Stimulated activated CD4-positive, alpha-beta T cell treated with anti-CD3 and anti-CD28 coated beads, Interleukin-12 subunit alpha, Interleukin-12 subunit beta, amount 100 ng/mL, for 4 hours (primary cell): ENCODE measurements around the gene SPATA18.
"Not testable (repeated sequence)": the region's sequence is repeated elsewhere in the genome, so short reads cannot be mapped to it uniquely, and the experiment has no call there.

Experiments
- DNase-seq: peaks from one replicate; pipeline ENCODE4 v3.0.0-alpha.2; 2020

The SPATA18 gene

DNA sequence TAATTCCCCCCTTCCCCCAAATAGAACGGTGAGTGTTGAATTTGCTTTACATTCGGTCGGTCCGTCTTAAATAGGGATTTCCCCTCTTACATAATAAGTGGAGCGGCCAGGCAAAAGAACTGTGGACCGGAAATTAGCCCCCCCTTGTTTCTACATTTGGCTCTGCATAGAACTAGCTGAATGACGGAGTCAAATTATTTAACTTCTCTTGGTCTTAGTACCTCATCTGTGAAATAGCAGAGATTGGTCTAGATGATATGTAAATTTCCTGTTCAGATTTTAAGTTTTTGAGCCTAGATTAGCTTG, 1.3 kb downstream of the SPATA18 start:
- no peak for DNase-seq

DNA sequence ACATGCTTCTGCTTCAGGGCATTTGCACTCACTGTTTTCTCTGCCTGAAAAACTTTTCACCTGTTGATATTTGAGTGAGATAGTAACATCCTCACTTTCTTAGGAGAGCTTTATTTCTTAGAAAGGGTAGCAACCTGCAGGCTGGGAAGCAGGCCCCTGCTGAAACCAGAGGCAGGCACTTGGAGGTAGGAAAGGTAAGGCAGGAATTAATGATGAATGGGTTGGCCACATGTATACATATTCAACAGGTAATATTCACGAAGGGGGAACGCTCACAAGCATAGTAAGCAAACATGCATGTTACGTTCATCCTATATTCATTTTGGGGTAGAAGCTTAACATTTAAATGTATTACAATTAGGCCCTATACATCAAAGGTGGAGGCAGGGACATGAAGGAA, 3.1 kb downstream of the SPATA18 start:
- DNase-seq: no peak

DNA sequence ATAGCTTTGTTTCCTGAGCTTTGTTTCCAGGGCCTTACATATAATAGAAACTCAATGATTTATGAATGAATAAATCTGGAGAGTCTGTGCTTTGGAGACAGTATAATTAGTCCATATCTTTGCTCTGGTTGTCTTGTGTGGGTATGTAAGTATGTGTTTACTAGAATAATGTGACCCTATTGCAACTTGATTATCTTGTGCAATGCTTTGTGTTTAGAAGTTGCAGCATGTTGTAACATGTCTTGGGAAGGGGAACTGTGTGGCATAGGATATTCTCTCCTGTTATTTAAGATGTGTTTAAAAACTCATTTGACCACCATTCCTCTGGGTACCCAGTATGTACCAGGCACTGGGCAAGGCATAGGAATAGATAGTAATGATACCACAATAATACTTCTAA, 6.1 kb downstream of the SPATA18 start:
- no peak for DNase-seq

DNA sequence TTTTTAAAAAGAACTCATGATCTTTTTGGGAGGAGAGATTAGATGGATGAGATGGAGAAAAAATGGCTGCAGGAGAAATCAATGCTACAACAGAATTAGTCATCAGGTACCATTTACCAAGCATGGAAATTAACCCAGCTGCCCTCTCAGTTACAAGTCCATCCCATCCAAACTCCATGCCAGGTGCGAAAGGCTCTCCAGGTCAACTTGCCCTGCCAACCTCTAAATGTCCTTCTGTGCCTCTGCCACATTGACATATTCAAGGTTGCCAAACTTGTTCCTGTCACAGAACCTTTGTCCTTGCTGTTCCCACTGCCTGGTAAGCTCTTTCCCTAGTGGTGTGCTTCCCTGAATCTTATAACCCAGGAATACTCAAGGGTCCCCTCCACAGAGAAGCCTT, 7.2 kb downstream of the SPATA18 start:
- no peak for DNase-seq

DNA sequence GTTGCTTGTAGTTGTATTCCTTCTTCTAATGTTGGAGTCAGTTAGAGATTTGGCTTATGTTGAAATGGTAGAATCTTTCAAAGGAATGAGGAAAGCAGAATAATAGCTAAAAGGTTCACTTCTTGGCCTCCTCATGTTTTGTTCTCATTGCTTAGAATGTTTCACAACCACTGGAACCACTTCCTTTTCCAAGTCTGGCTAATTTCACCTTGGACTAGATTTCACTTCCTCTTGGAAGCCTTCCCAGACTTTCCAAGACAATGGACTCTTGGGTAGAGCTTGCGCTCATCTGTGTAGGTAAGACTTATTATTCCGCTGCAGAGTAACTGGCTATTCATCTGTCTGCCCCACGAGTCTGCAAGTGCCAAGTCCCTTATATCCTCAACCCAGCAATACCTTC, 8.3 kb downstream of the SPATA18 start:
- no peak for DNase-seq

DNA sequence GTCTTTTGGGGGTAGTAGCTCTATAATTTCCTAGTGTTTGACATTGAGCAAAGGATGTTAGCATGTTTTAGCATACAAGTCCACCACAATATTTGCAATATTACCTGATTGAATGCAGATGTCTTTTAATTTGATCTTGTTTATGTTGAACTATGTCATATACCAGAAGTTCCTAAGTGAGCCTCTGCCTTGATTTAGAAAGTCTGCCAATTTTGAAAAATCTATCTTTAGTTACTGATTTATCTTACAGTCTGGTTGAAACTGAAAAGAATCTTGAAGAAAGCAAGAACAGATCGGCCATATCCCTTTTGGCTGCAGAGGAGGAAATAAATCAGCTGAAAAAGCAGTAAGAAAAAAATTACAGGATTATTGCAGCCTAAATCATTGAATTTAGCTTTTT, 18.5 kb downstream of the SPATA18 start:
- no peak for DNase-seq

DNA sequence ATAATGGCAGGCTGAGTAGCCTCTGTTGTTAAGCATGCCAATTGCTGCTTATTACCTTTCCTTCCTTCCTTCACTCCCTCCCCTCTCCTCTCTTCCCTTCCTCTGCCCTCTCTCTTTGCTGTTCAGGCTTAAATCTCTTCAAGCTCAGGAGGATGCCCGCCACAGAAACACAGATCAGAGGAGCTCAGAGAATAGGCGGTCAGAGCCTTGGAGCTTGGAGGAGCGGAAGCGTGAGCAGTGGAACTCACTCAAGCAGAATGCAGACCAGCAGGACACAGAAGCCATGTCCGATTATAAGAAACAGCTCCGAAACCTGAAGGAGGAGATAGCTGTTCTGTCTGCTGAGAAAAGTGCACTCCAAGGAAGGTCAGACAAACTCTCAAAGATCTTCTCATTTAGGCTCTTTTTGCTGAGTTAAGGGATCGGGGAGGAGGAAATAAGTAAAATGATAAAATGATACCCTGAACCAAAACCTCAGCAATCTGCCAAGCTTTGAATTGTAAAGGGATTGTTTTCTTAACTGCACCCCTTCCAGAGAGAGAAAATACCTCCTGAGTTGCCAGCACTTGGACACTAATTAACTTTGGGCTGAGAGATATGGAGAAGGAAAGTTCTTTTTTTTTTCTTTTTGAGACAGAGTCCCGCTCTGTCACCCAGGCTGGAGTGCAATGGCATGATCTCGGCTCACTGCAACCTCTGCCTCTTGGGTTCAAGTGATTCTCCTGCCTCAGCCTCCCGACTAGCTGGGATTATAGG, 20.9 kb downstream of the SPATA18 start:
- DNase-seq: no peak

DNA sequence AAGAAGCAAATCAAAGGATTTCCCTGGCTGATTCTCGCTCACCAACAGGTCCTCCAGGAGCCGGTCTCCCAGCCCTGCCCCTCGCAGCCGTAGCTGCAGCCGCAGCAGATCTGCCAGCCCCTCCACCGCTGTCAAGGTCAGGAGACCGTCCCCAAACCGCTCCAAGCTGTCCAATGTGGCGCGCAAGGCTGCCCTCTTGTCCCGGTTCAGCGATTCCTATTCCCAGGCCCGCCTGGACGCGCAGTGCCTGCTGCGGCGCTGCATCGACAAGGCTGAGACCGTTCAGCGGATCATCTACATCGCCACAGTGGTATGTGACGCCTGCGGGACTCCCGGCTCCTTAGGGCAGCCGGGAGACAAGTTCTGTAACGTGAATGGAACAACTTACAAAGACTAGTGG, 25.6 kb downstream of the SPATA18 start:
- no peak for DNase-seq

DNA sequence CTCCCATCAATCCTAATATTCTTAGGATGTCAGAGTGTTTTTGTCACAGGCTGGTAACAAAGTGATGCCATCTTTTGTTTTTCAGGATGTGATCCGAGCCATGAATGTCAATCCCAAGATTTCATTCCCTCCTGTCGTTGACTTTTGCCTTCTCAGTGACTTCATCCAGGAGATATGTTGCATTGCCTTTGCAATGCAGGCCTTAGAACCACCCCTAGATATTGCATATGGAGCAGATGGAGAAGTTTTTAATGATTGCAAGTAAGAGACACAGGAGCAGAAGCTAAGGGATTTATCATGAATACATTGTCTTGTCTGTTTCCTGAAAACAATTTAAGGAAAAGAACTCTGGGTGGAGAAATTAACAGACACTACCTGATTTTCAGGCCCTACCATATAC, 28.6 kb downstream of the SPATA18 start:
- DNase-seq: no peak

DNA sequence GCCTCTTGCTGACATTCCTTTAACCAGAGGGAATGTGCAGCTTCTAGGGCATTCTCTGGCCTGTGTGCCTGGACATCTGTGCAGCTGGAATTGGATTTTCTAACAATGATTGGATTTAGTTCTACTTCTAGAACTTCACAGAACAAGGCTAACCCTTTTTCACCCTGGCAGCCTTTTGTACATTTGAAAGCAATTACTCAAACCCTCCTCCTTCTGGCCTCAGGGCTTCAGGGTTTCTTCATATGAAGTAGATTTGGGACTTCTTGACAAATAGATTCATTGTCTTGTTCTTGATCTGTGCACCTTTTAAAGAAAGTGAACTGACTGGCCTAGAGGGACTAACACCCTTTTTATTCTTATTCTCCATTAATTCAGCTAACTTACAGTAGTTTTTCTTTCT, 30.1 kb downstream of the SPATA18 start:
- DNase-seq: no peak

DNA sequence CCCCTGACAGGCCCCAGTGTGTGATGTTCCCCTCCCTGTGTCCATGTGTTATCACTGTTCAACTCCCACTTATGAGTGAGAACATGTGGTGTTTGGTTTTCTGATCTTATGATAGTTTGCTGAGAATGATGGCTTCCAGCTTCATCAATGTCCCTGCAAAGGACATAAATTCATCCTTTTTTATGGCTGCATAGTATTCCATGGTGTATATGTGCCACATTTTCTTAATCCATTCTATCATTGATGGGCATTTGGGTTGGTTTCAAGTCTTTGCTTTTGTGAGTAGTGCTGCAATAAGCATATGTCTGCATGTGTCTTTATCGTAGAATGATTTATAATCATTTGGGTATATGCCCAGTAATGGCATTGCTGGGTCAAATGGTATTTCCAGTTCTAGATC, 35.3 kb downstream of the SPATA18 start:
- DNase-seq: not testable (repeated sequence)

DNA sequence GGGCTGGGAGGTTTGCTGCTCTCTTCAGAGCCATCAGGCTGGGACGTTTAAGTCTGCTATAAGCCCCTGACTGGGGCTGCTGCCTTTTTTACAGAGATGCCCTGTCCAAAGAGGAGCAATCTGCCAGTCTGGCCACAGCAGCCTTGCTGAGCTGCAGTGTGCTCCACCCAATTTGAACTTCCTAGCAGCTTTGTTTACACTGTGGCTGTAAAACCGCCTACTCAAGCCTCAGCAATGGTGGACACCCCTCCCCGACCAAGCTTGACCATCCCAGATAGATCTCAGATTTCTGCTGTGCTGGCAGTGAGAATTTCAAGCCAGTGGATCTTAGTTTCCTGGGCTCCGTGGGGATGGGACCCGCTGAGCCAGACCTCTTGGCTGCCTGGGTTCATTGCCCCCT, 40.7 kb downstream of the SPATA18 start:
- no peak for DNase-seq

DNA sequence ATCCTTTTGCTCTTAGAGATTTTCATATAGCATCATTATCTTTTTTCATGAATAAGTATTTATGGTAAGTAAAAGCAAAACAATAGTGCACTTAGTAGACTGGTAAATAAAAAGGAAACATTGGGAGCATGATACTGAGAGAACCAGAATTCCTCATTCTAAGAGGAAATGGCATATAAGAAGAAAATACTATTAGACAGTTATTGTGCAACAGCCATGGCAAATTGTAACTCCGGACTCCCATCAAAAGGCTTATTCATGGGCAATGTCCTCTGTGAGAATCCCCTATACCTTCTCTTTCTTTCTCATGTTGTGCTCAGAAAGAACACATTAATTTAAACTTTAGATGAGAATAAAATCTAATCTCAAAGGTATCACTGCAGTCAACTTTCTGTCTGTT, 42.4 kb downstream of the SPATA18 start:
- DNase-seq: no peak

DNA sequence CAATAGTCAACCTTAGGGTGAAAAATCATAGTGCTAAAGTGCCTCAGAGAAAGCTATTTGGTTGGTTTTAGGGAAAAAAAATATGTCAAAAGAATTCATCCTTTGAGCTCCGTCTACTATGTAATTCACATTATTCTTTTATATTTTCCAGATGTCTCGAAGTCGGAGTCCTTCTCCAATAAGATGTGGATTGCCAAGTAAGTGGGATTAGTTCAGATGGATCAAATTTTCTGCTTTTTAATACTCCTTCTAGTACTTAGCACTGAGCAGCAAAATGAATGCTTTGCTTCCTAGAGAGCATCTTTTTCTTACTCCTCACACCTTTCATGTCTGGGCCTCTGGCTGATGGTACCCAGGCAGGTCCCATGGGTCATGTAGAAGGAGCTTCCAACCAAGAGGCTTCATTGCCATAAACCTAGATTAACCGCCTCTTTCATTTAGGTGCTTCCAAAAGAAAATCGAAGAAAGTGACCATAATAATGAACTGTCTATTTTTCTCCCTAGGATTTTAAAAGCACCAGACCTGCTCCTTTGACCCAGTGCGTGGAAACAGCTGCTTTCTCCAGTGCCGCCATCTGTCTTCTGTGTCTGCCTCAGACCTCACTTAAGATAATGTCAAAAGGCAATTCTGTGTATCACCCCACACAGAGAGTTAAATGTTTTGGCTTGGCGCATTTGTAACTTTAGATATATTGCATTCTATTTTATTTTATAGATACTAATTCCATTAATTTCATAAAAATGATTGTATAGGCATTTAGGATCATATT, 43.5 kb downstream of the SPATA18 start:
- DNase-seq: no peak

DNA sequence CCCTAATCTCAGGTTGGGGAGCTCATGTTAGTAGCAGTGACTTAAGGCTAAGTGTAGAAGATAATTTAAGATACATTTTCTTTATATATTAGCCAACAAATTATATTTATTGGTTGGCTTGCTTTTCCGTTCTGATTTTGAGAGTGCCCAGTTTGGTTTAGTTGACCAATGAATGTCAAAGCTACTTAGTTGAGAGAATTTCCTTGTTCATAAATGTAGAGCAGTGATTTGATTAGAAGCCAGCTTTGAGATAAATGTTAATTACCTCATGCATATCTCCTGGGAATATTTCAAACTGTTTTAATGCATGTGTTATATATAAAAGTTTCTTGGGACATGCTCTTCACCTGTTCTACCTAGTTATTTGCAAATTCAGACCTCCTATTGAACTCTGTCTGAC, 44.3 kb downstream of the SPATA18 start:
- DNase-seq: no peak

DNA sequence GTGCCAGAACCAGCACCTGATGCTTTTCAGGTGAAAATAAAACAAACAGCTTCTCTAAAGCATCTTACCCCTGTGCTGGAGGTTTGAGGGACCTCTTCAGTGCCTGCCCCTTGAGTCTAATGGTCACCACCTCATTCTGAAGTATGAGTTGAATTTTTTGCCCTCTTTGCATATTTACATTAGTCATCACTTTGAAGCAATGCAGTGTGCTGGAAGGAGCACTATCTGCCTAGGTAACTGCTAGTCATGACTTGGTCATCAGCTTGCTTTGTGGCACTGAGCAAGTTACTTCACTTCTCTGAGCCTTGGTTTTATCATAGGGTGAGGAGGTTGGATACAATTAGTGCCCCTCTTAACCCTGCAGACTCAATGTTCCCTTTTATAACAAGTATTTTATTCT, 44.9 kb downstream of the SPATA18 start:
- no peak for DNase-seq

DNA sequence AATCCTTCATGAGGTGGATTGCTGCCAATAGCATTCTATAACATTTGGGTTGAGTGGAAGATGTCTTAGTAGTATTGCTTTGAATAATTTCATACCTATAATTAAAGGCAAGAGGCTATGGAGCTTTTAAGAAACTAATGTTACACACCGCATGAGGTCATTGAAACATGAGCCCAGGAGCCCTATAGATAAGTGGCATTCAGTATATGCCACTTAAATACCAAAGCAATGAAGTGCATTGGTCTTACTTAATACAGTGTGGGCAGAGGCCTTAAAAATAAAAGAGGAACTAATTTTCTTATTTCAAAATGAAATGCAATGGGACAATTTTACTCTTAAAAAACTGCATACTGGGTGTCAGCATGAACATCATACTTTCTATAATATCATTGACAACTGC, 47.5 kb downstream of the SPATA18 start:
- DNase-seq: no peak

DNA sequence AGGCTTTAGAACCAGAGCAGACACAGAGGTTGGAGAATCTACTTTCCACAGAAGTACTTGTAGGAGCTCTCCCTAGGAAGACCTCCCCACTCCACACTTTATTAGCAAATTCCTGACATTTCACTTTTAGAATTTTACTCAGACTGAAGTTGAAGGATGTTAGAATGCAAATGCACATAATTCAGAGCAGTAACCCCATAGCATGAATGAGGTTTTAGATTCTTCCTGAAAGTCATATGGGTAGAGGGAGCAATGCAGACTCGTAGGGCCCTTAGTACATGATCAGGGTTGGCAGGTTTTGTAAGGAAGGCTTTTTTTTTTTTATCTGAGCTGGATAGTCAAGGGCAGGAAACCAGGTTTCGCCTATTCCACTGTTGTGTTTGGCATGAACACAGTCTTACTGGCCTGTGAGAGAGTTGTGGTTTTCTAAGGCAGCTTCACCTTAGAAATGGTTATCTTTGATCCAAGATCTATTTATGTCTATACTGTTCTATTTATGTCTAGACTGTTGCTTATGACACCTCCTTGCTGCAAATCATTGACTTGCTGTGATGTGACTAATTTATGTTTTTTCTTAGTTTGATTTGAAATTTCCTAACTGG, 48.9 kb downstream of the SPATA18 start:
- no peak for DNase-seq

DNA sequence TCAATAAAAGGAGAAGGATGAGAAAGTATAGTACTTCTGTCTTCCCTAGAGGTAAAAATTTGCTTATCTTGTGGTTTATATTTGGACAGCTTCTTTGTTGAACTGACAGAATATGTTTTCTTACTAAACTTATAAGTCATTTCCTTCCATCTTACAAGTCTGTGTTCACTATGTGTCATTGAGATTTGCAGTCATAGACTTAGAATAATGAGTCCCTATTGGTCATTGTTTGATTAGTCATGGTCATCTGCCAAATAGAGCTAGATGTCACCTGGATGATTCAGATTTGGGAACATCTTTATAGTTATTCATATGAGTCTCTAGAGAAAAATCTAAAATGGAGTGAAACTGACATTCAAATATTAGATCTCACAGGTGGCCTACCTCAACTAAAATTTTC, 51.5 kb downstream of the SPATA18 start:
- no peak for DNase-seq

DNA sequence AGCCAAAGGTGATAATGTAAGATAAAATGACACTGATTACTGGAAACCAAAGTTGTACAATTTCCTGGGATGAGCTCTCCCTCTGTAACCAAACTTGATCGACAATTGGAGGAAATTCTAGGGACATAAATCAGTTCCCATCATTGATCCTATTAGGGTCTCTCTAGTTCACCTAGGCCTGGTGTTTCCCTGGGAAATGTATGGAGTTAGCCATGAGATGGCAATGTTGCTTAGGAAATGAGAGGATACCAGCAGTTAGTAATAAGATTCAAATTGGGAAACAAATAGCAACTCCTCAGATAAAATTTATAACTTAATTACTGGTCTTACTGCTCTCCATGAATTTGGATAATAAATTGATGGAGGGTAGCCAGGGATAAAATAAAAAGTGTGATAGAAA, 52.2 kb downstream of the SPATA18 start:
- DNase-seq: no peak

DNA sequence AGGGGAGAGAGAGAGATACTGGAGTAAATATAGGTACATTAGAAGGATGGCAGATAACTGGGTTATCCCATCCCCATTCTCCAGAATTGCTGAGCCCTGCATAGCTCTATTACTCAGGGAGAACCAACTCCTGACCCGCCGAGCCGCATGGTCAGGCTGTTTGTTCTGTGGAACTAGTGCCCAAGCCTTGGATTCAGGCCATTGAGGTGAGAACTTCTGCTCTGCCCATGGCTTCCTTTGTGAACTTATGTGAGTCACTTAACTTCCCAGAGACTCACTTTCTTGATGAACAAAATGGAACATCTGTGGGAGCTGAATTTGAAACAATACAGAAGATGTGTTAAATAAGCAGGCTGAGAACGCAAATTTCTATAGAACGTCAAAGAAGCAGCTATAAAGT, 54.2 kb downstream of the SPATA18 start:
- no peak for DNase-seq

DNA sequence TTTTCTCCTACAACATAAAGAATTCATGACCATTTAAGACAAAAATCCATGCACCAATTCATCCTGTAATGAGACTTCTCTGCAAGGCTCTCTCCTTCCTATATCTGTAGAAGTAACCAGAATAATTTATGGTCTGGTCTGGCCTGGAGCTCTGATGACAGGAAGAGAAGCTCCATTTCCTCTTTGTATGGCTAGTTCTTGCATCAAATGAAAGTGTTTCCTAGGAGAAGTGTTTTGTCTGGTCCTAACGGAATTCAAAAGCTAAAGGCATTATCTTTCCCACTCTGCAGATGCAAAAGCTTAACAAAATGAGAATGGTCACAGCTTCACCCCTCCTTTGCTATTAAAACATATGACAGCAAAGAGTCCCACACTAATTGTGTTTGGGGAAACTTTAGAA, 55.1 kb downstream of the SPATA18 start:
- DNase-seq: no peak

DNA sequence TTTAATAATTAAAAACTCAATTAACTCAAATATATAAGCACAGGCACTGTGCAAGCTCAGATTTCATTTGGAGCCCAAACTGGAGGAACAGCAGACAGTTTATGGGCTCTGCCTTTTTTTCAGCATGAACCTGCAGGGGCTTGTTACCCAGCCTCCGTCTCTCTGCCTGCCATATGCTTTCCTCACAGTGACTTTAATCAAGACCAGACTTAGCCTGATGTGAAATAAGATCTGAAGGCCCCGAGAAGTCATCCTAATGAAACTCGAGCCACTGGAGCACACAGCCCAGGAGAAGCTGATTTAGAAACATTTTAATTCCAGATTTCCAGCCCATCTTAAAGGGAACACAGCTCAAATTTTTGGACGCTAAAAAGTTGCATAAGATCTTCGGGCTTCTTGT, 55.6 kb downstream of the SPATA18 start:
- DNase-seq: no peak

DNA sequence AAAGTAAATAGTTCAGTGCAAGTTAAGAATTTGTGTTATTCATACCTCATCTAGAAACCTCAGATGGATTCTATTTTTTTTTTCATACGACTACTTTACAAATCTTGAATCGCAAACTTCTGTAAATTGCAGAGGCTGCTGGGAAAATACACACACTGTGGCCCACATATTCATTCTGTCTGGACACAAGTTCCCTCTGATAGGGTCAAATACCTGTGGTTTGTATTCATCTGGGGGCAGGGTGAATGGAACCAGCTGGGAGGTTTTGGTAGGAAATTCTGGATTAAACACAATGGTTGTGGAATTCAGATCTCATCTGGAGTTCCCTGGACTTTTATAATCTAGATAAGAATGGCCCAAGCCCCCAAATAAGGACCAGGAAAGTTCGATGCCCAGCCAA, 56.2 kb downstream of the SPATA18 start:
- no peak for DNase-seq

DNA sequence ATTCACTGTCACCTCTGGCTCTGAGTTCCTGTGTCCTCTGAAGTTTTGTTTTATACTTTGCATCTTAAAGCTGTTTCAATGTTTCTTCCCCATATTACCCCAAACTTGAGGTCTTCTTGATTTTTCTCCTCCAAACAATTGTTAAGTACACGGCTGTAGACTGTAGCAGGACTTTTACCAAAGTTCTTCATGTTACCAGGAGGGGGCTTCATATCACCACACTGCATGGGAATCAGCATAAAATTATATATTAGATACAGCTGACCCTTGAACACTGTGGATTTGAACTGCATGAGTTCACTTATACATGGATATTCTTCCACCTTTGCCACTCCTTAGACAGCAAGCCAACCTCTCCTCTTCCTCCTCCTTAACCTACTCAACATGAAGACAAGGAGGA, 56.6 kb downstream of the SPATA18 start:
- DNase-seq: no peak
